Right ventricle myocardium superior (tissue), 1 donor: ENCODE results near the gene DUOX2. TPM values are rescaled to one million over a fixed set of nuclear protein-coding genes. Genes with fewer than 3 reads are reported as not detected.
A peak's percentile ranks its signal among the peaks of the same experiment; 100 is the strongest.
"Not testable (repeated sequence)": the region's sequence is repeated elsewhere in the genome, so short reads cannot be mapped to it uniquely, and the experiment has no call there.

Source experiments
- ATAC-seq: fragments of 200-7000 bp; cut with Tn5 transposase; one replicate; pipeline ENCODE4 v1.9.1; 2020; ENCODE audit warnings: mild to moderate bottlenecking; ENCODE audit not compliant: poor library complexity
- DNase-seq: peaks from one replicate; pipeline ENCODE4 v3.0.0-alpha.2; 2020
- intact Hi-C: fragments of 100-400 bp; cut with DNase I; formaldehyde crosslinking; loops from one replicate; pipeline ENCODE4 v1.11.2; 2022
- total RNA-seq: library from RNA; stranded (reverse); fragmentation: NEBNext Ultra II Directional; extraction: Animal tissue kit (Norgen Biotek cat#: 25700); gene quantifications from one replicate; pipeline ENCODE4 v1.2.1, GENCODE V29; 2021
- donor health status: DM: no; HTN: yes; CAD: no; lungs with severe emphysema.

Gene DUOX2
- total RNA-seq, 1 donor from 2014 or later: 0.08 TPM

DNA sequence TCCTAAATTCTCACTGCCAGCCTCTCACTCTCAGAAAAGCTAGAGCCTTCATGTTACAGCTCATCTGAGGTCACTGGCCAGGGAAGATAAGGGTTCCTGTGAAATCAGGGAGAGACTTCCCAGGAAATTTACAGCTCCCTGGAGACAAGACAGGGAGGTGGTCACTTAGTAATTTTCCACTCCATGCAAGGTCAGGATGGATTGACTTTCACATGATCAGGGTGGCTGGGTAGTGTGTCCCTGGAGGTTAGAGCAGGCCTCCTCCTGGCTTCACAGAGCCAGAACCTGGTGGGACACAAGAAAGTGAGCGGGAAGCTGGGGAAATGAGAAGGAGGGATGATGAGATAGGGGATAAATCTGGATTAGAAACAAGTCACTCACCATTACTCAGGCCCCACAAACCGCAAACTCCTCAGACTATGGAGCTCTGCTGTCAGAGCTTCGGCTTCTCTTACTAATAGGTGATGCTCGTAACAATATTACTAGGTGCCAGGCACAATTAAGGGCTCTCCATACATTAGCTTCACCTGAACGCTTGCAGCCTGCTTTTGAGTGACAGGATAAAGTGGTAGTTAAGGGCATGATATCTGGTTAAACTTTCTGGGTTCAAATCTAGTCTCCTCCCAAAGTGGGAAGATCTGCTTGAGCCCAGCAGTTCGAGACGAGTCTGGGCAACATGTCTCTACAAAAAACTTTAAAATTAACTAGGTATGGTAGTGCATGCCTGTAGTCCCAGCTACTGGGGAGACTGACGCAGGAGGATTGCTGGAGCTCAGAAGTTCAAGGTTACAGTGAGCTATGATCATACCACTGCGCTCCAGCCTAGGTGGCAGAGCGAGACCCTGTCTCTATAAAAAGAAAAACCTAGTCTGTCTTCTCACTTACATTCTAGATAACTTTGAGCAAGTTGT lies 24.9 kb downstream of the DUOX2 start:
- ATAC-seq (no peak), DNase-seq (no peak)
- intact Hi-C loops: no loop called here

- DNase-seq: no peak
- intact Hi-C loops: no loop called here
- no peak for ATAC-seq
Observed at GRCh38 chr15:45087513-45087912, 26.5 kb downstream of the DUOX2 start.

GRCh38 chr15:45084163-45084562 lies 29.8 kb downstream of the DUOX2 start:
- intact Hi-C loops: no loop called here
- ATAC-seq (no peak), DNase-seq (no peak)

- intact Hi-C loops: no loop called here
- ATAC-seq (no peak), DNase-seq (no peak)
Observed at GRCh38 chr15:45083223-45083622, 30.7 kb downstream of the DUOX2 start.

DNA sequence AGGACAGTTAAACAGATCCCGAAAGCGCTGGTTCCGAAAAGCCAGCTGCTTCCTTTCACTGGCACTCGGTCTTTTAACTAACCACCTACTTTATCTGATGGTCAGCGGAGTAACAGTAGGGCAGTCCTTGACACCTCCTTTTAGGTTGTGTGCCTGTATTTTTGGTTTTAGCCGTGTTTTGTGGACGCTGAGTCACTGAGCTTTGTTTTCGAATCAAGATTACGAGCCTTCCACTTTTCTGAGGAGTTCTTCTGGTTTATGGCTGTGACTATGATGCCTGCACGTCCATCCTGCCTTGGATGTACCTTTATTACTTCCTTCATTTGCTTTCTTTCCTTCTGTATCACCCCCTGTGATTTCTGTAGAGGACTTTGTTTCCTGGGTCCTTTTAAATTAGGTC lies 31.6 kb downstream of the DUOX2 start:
- DNase-seq, ATAC-seq, intact Hi-C loops: not testable (repeated sequence)

- peak; percentile 79 for ATAC-seq
- DNase-seq, intact Hi-C loops: not testable (repeated sequence)
Observed at GRCh38 chr15:45080593-45080992, 33.4 kb downstream of the DUOX2 start.

- peak; percentile 21 for ATAC-seq
- DNase-seq: not testable (repeated sequence)
Observed at GRCh38 chr15:45079628-45080246, 34.2 kb downstream of the DUOX2 start.

DNA sequence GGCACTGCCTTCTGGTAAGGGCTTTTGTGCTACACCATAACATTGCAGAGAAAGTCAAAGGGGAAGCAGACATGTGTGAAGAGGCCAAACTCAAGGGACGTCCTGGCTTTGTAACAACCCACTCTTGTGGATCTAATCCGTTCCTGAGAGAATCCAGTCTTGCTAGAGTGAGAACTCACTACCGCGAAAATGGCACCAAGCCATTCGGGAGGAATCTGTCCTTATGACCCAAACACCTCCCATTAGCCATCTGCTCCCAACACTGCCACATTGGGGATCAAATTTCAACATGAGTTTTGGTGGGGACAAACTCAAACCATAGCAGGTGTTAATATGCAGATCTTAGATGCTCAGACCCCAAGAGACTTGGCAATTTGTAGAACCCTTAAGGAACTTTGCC lies 34.8 kb downstream of the DUOX2 start:
- peak; percentile 8 for ATAC-seq

More at GRCh38 chr15:45079628-45080246, 34.2 kb downstream of the DUOX2 start:
- intact Hi-C loops: not testable (repeated sequence)

DNA sequence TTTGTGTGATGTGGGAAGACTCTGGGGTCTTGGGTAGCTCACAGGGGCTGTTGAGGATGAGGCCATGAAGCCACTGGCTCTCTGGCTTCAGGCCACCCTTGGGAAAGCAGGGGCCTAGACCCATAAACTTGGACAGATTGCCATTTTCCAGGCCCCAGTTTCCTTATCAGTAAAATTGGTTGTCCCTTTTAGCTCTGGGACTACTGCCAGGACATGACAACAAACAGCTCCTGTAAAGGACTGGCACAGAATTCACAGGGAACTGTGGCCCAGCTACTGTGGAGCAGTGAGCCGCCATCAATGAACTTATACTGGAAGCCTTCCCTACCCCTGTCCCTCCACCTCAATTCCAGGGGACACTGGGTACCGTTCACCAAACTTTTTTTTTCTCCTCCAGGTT lies 36.6 kb downstream of the DUOX2 start:
- DNase-seq, intact Hi-C loops: not testable (repeated sequence)
- peak; percentile 68 for ATAC-seq

More for the DNA sequence above, 34.8 kb downstream of the DUOX2 start:
- DNase-seq, intact Hi-C loops: not testable (repeated sequence)

DNA sequence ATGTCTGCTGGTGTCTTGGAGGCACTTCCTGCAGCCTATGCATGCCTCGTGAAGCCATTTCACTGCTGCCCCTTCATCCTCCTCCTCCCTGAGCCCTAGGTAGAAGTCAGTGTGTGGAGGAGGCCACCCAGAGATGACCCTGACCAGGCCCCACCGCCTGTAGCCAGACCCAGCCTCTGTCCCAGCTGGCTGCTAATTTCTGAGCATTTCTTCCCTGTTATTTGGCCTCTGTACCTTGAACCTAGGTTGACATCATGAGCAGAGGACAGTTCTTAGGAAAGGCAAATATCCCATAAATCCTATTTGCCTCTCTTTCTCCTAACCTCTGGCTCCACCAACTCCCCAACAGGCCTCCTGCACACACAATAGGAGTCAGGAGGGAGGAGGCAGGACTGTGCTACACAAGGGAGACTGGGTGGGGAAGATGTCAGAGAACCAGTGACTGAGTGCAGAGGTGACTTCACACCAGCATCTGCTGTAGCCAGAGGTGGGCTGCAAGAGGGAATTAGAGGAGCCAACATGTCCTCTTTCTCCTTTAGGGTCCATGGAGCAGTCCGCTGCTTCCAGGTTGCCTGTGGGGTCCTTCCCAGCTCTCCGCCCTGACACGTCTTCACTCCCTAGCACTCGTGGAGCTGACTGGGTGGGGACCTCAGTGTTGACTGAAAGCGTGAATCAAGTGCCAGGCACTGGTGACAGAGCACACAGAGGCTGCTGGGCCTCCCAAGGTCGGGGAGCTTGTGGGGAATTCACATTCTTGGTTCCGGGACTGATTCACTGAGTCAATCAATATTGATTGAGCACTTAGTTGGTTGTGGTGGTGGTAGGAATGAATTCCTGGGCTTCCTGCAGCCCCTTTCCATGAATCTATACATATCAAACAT lies 38.3 kb downstream of the DUOX2 start:
- ATAC-seq, DNase-seq, intact Hi-C loops: not testable (repeated sequence)

GRCh38 chr15:45073602-45074001 lies 40.4 kb downstream of the DUOX2 start:
- DNase-seq, ATAC-seq, intact Hi-C loops: not testable (repeated sequence)

DNA sequence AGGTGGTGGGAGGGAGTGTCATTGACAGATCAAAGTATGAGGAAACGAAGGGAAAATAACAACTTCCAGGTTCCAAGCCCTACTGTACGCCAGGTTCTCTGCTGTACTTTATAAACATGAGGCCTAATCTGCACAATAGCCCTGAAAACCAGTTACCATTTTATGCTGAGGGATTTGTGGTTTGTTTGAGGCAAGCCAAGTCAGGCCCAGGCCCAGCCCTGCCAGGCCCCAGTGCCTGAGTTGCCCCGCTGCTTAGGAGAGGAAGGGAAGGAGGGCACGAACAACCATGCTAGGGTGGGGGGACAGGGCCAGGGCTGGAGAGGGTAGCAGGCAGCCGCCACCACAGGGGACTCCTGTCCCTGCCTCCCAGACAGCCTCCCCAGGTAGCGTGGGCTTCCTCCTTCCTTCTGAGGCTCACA lies 44.0 kb downstream of the DUOX2 start:
- DNase-seq, ATAC-seq, intact Hi-C loops: not testable (repeated sequence)

DNA sequence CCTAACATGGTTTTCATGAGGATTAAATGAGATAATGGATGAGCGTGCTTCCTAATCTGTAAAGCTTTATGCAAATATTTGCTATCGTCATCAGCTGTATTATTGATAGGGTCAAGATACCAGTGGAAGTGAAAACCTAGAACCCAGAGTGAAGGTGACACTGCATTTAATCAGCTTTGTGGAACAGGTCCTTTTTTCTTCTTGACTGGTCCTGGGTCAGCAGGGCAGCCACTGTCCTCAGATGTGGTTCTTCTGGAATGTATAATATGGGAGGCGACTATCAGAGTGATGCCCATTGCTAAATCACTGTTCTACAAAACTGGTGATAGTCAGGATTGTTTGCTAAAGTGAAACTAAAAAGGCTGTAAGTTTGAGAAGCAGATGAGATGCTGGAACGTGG lies 49.6 kb downstream of the DUOX2 start:
- intact Hi-C loops: no loop called here
- ATAC-seq: no peak
- DNase-seq: no peak

DNA sequence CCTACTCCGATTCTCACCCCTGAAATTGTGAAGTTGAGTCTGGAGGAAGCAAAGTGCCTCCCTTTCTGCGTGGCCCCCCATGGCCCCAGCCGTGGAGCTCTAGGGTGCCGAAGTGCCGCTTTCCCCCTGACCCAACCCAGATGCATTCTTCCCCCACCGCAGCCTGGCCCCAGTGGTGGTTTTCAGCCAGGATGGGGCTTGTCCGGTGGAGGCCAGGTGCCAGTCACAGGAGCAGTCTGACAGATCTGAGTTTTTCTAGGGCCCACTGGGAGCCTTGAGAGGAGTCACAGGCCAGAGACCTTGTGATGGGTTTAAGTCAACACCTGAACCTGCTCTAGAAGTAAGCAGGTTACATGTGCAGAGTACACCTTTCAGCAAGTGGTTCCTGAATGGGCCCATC lies 51.7 kb downstream of the DUOX2 start:
- DNase-seq, ATAC-seq, intact Hi-C loops: not testable (repeated sequence)

GRCh38 chr15:45058690-45059675 lies 55.0 kb downstream of the DUOX2 start:
- not testable (repeated sequence) for DNase-seq, ATAC-seq

GRCh38 chr15:45052676-45053075 lies 61.3 kb downstream of the DUOX2 start:
- intact Hi-C loops, DNase-seq, ATAC-seq: not testable (repeated sequence)

More at GRCh38 chr15:45058690-45059675, 55.0 kb downstream of the DUOX2 start:
- intact Hi-C loops: not testable (repeated sequence)

- intact Hi-C loops: no loop called here
- DNase-seq (no peak), ATAC-seq (no peak)
Observed at GRCh38 chr15:45050587-45050986, 63.4 kb downstream of the DUOX2 start.
